Lower lobe of right lung (tissue), 2 donors: Measurements from ENCODE around the gene RAB11FIP4. TPM values are rescaled to one million over a fixed set of nuclear protein-coding genes. Genes with fewer than 3 reads are reported as not detected.
A peak's percentile ranks its signal among the peaks of the same experiment; 100 is the strongest.

Experiments used
- ATAC-seq, 2 donors: fragments of 200-7000 bp; cut with Tn5 transposase; one replicate each; pipeline ENCODE4 v1.9.1; 2020 to 2022; ENCODE audit warnings: mild to moderate bottlenecking in 2 of 2, moderate library complexity in 2 of 2
- DNase-seq: peaks from one replicate; pipeline ENCODE4 v3.0.0-alpha.2; 2020
- H3K27ac ChIP-seq: fragments of 200-600 bp; one replicate; pipeline ENCODE4 v1.8.0; 2022
- H3K27me3 ChIP-seq: fragments of 200-600 bp; one replicate; pipeline ENCODE4 v1.8.0; 2022; ENCODE audit warnings: low read depth
- H3K36me3 ChIP-seq: fragments of 200-600 bp; one replicate; pipeline ENCODE4 v1.8.0; 2022; ENCODE audit warnings: mild to moderate bottlenecking
- H3K4me1 ChIP-seq: fragments of 200-600 bp; one replicate; pipeline ENCODE4 v1.8.0; 2022
- H3K4me3 ChIP-seq: fragments of 200-600 bp; one replicate; pipeline ENCODE4 v1.8.0; 2022; ENCODE audit warnings: mild to moderate bottlenecking
- H3K9me3 ChIP-seq: fragments of 200-600 bp; one replicate; pipeline ENCODE4 v1.8.0; 2022
- CTCF ChIP-seq: fragments of 200-600 bp; IDR thresholded peaks from one replicate; pipeline ENCODE4 v1.8.0; 2022; ENCODE audit warnings: antibody characterized with exemption, mild to moderate bottlenecking
- intact Hi-C: fragments of 100-400 bp; cut with DNase I; formaldehyde crosslinking; loops from one replicate; pipeline ENCODE4 v1.11.0; 2022
- total RNA-seq: library from RNA; stranded (reverse); fragmentation: NEBNext Ultra II Directional; extraction: Animal tissue kit (Norgen Biotek cat#: 25700); gene quantifications from one replicate; pipeline ENCODE4 v1.2.1, GENCODE V29; 2021
- donor health status: DM: no; HTN: yes; CAD: no; lungs with severe emphysema.

The RAB11FIP4 gene
- total RNA-seq, 1 donor from 2014 or later: 15.7 TPM

- peaks cover 10% of the 10 kb centered on the region for H3K4me1 ChIP-seq
- ATAC-seq: peak in 1 of 2 donors; percentile 42
- H3K4me3 ChIP-seq: no peak overlapping the region
- H3K27me3 ChIP-seq: no peaks in the 10 kb centered on the region
- no peak for TF ChIP-seq CTCF
- no peak for DNase-seq
- no peak overlapping the region for H3K27ac ChIP-seq
- intact Hi-C loops: no loop called here
- no peaks in the 10 kb centered on the region for H3K36me3 ChIP-seq
- no peaks in the 10 kb centered on the region for H3K9me3 ChIP-seq
Observed at GRCh38 chr17:31444026-31444425, 52.6 kb downstream of the RAB11FIP4 start.

GRCh38 chr17:31446195-31446967 is 54.9 kb downstream of the RAB11FIP4 start:
- ATAC-seq: no peak
- Histone ChIP-seq H3K4me1 (peaks cover 10% of the 10 kb centered on the region), H3K9me3 (no peaks in the 10 kb centered on the region), H3K27me3 (no peaks in the 10 kb centered on the region), H3K27ac (no peak overlapping the region), H3K4me3 (no peak overlapping the region), H3K36me3 (no peaks in the 10 kb centered on the region)
- intact Hi-C loops: no loop called here
- DNase-seq: no peak
- no peak for TF ChIP-seq CTCF

- Histone ChIP-seq H3K27me3 (no peaks in the 10 kb centered on the region), H3K4me1 (peaks cover 10% of the 10 kb centered on the region), H3K9me3 (no peaks in the 10 kb centered on the region), H3K4me3 (no peak overlapping the region), H3K36me3 (no peaks in the 10 kb centered on the region), H3K27ac (no peak overlapping the region)
- peak in 1 of 2 donors; percentile 46 for ATAC-seq
- intact Hi-C loops: no loop called here
- DNase-seq: no peak
- no peak for TF ChIP-seq CTCF
Observed at GRCh38 chr17:31448467-31449077, 57.1 kb downstream of the RAB11FIP4 start.

DNA sequence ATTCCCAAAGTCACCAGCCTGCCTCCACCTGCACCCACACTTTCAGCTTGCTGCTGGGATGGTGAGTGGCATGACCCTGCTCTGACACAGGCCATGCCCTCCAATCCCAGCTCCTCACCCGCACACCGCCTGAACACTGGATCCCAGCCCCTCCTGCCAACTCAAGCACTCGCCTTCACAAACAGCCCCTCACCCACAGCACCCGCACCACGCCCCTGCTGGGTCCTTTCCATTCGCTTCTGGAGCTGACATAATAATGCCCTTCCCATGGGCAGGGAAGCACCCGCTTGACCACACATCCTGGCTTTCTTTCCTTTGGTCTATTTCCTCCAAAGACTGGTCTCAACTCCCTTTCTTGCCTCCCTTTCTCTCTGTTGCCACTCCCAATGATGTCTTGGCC is 57.6 kb downstream of the RAB11FIP4 start:
- TF ChIP-seq CTCF: no peak
- no peak overlapping the region for H3K4me3 ChIP-seq
- H3K27ac ChIP-seq: no peak overlapping the region
- ATAC-seq: no peak
- no peaks in the 10 kb centered on the region for H3K9me3 ChIP-seq
- intact Hi-C loops: no loop called here
- no peak for DNase-seq
- H3K4me1 ChIP-seq: peaks cover 10% of the 10 kb centered on the region
- H3K36me3 ChIP-seq: no peaks in the 10 kb centered on the region
- no peaks in the 10 kb centered on the region for H3K27me3 ChIP-seq

GRCh38 chr17:31449746-31450145 is 58.3 kb downstream of the RAB11FIP4 start:
- Histone ChIP-seq H3K27ac (no peak overlapping the region), H3K9me3 (no peaks in the 10 kb centered on the region), H3K4me3 (no peak overlapping the region), H3K4me1 (peaks cover 10% of the 10 kb centered on the region), H3K27me3 (no peaks in the 10 kb centered on the region), H3K36me3 (no peaks in the 10 kb centered on the region)
- intact Hi-C loops: no loop called here
- TF ChIP-seq CTCF: no peak
- DNase-seq: no peak
- ATAC-seq: no peak
